Measurements from ENCODE around the gene ALDH8A1.

ALDH8A1 gene

GRCh38 chr6:134994431-134994830 lies 44.5 kb upstream of the ALDH8A1 start:
- H2BK120ac ChIP-seq (ENCODE audit: insufficient read depth, low read length, poor library complexity), result no peak overlapping the region
- H3K4me1 ChIP-seq (ENCODE audit: control insufficient read depth in 1 of 2, insufficient read depth in 2 of 2, low read length in 2 of 2), result no peaks in the 10 kb centered on the region
- no peak overlapping the region for H4K91ac ChIP-seq (ENCODE audit: low read depth, low read length)
- H3K9ac ChIP-seq (ENCODE audit: low read length), result no peak overlapping the region
- no peaks in the 10 kb centered on the region for H3K9me3 ChIP-seq (ENCODE audit: insufficient read depth, low read depth, low read length)
- no peak overlapping the region for H2BK5ac ChIP-seq (ENCODE audit: low read depth, low read length, poor library complexity)
- H2BK12ac ChIP-seq (ENCODE audit: low read length), result no peak overlapping the region
- no peaks in the 10 kb centered on the region for H3K79me1 ChIP-seq (ENCODE audit: low read length)
- no peak overlapping the region for H2AFZ ChIP-seq (ENCODE audit: insufficient read depth, low read length, poor library complexity)
- H3K4ac ChIP-seq (ENCODE audit: low read depth, low read length), result no peak overlapping the region
- H4K8ac ChIP-seq (ENCODE audit: low read depth, low read length), result no peak overlapping the region
- peak; percentile 15 to 77 for DNase-seq
- no peak overlapping the region for H3K4me3 ChIP-seq (ENCODE audit: low read depth, low read length)
- no peak overlapping the region for H2AK5ac ChIP-seq (ENCODE audit: low read length)
- no peak overlapping the region for H3K27ac ChIP-seq (ENCODE audit: low read depth, low read length)
- H3K4me2 ChIP-seq (ENCODE audit: low read length), result no peak overlapping the region
- no peak overlapping the region for H4K12ac ChIP-seq (ENCODE audit: low read depth, low read length)
- no peak overlapping the region for H3K23ac ChIP-seq (ENCODE audit: low read length)
- H3K79me2 ChIP-seq (ENCODE audit: control insufficient read depth, insufficient read depth, low read length, poor library complexity), result no peaks in the 10 kb centered on the region
- H3K14ac ChIP-seq (ENCODE audit: low read length), result no peak overlapping the region
- no peaks in the 10 kb centered on the region for H3K27me3 ChIP-seq (ENCODE audit: insufficient read depth, low read length)
- peaks cover 4 to 9% of the 10 kb centered on the region in 2 experiments for H3K36me3 ChIP-seq (ENCODE audit: control insufficient read depth in 1 of 2, insufficient read depth in 2 of 2, low read length in 2 of 2)
- no peak overlapping the region for H3K18ac ChIP-seq (ENCODE audit: low read length)

GRCh38 chr6:134992155-134992554 lies 42.3 kb upstream of the ALDH8A1 start:
- H3K18ac ChIP-seq (ENCODE audit: low read length), result no peak overlapping the region
- H3K9me3 ChIP-seq (ENCODE audit: insufficient read depth, low read depth, low read length), result no peaks in the 10 kb centered on the region

GRCh38 chr6:134990262-134990661 lies 40.4 kb upstream of the ALDH8A1 start:
- Histone ChIP-seq H3K4ac (ENCODE audit: low read depth, low read length) (no peak overlapping the region), H3K9ac (ENCODE audit: low read length) (no peak overlapping the region), H3K36me3 (ENCODE audit: control insufficient read depth in 1 of 2, insufficient read depth in 2 of 2, low read length in 2 of 2) (peaks cover 0 to 5% of the 10 kb centered on the region in 2 experiments), H3K79me1 (ENCODE audit: low read length) (no peaks in the 10 kb centered on the region), H2AK5ac (ENCODE audit: low read length) (no peak overlapping the region), H4K91ac (ENCODE audit: low read depth, low read length) (no peak overlapping the region), H3K79me2 (ENCODE audit: control insufficient read depth, insufficient read depth, low read length, poor library complexity) (no peaks in the 10 kb centered on the region), H3K14ac (ENCODE audit: low read length) (no peak overlapping the region), H3K4me2 (ENCODE audit: low read length) (no peak overlapping the region), H3K27ac (ENCODE audit: low read depth, low read length) (no peak overlapping the region), H3K27me3 (ENCODE audit: insufficient read depth, low read length) (no peaks in the 10 kb centered on the region), H3K18ac (ENCODE audit: low read length) (no peak overlapping the region), H3K4me3 (ENCODE audit: low read depth, low read length) (no peak overlapping the region), H3K4me1 (ENCODE audit: control insufficient read depth in 1 of 2, insufficient read depth in 2 of 2, low read length in 2 of 2) (no peaks in the 10 kb centered on the region), H4K12ac (ENCODE audit: low read depth, low read length) (no peak overlapping the region), H3K23ac (ENCODE audit: low read length) (no peak overlapping the region), H2BK120ac (ENCODE audit: insufficient read depth, low read length, poor library complexity) (no peak overlapping the region), H3K9me3 (ENCODE audit: insufficient read depth, low read depth, low read length) (no peaks in the 10 kb centered on the region), H2BK5ac (ENCODE audit: low read depth, low read length, poor library complexity) (no peak overlapping the region), H4K8ac (ENCODE audit: low read depth, low read length) (no peak overlapping the region), H2BK12ac (ENCODE audit: low read length) (no peak overlapping the region), H2AFZ (ENCODE audit: insufficient read depth, low read length, poor library complexity) (no peak overlapping the region)
- no CpG with 5 or more reads among the region's 3 CpGs for WGBS (ENCODE audit: extremely low coverage, insufficient coverage, insufficient read length)
- no peak for DNase-seq

More at GRCh38 chr6:134992155-134992554, 42.3 kb upstream of the ALDH8A1 start:
- H3K4me3 ChIP-seq (ENCODE audit: low read depth, low read length), result no peak overlapping the region
- H2AK5ac ChIP-seq (ENCODE audit: low read length), result no peak overlapping the region
- DNase-seq, result no peak
- no peaks in the 10 kb centered on the region for H3K79me1 ChIP-seq (ENCODE audit: low read length)
- no peak overlapping the region for H3K27ac ChIP-seq (ENCODE audit: low read depth, low read length)
- WGBS (ENCODE audit: extremely low coverage, insufficient coverage, insufficient read length), result no CpG with 5 or more reads among the region's 6 CpGs
- H4K8ac ChIP-seq (ENCODE audit: low read depth, low read length), result no peak overlapping the region
- no peaks in the 10 kb centered on the region for H3K27me3 ChIP-seq (ENCODE audit: insufficient read depth, low read length)
- H3K9ac ChIP-seq (ENCODE audit: low read length), result no peak overlapping the region
- no peak overlapping the region for H3K14ac ChIP-seq (ENCODE audit: low read length)
- no peak overlapping the region for H4K91ac ChIP-seq (ENCODE audit: low read depth, low read length)
- H3K36me3 ChIP-seq (ENCODE audit: control insufficient read depth in 1 of 2, insufficient read depth in 2 of 2, low read length in 2 of 2), result peaks cover 1 to 6% of the 10 kb centered on the region in 2 experiments
- no peak overlapping the region for H4K12ac ChIP-seq (ENCODE audit: low read depth, low read length)
- no peak overlapping the region for H3K4ac ChIP-seq (ENCODE audit: low read depth, low read length)
- no peak overlapping the region for H2BK120ac ChIP-seq (ENCODE audit: insufficient read depth, low read length, poor library complexity)
- no peaks in the 10 kb centered on the region for H3K79me2 ChIP-seq (ENCODE audit: control insufficient read depth, insufficient read depth, low read length, poor library complexity)
- no peak overlapping the region for H2AFZ ChIP-seq (ENCODE audit: insufficient read depth, low read length, poor library complexity)
- no peak overlapping the region for H2BK5ac ChIP-seq (ENCODE audit: low read depth, low read length, poor library complexity)
- no peaks in the 10 kb centered on the region for H3K4me1 ChIP-seq (ENCODE audit: control insufficient read depth in 1 of 2, insufficient read depth in 2 of 2, low read length in 2 of 2)
- H3K4me2 ChIP-seq (ENCODE audit: low read length), result no peak overlapping the region
- H2BK12ac ChIP-seq (ENCODE audit: low read length), result no peak overlapping the region
- H3K23ac ChIP-seq (ENCODE audit: low read length), result no peak overlapping the region

GRCh38 chr6:134984821-134985220 lies 34.9 kb upstream of the ALDH8A1 start:
- H4K91ac ChIP-seq (ENCODE audit: low read depth, low read length), result no peak overlapping the region

More at GRCh38 chr6:134984821-134985220, 34.9 kb upstream of the ALDH8A1 start:
- Histone ChIP-seq H3K4ac (ENCODE audit: low read depth, low read length) (no peak overlapping the region), H2BK12ac (ENCODE audit: low read length) (no peak overlapping the region), H3K4me2 (ENCODE audit: low read length) (no peak overlapping the region), H3K18ac (ENCODE audit: low read length) (no peak overlapping the region), H2BK5ac (ENCODE audit: low read depth, low read length, poor library complexity) (no peak overlapping the region), H3K9ac (ENCODE audit: low read length) (no peak overlapping the region), H3K27me3 (ENCODE audit: insufficient read depth, low read length) (no peaks in the 10 kb centered on the region), H3K9me3 (ENCODE audit: insufficient read depth, low read depth, low read length) (no peaks in the 10 kb centered on the region), H4K8ac (ENCODE audit: low read depth, low read length) (no peak overlapping the region), H3K79me1 (ENCODE audit: low read length) (peaks cover 1% of the 10 kb centered on the region), H3K4me3 (ENCODE audit: low read depth, low read length) (no peak overlapping the region), H3K4me1 (ENCODE audit: control insufficient read depth in 1 of 2, insufficient read depth in 2 of 2, low read length in 2 of 2) (no peaks in the 10 kb centered on the region), H2AFZ (ENCODE audit: insufficient read depth, low read length, poor library complexity) (no peak overlapping the region), H3K79me2 (ENCODE audit: control insufficient read depth, insufficient read depth, low read length, poor library complexity) (no peaks in the 10 kb centered on the region), H3K23ac (ENCODE audit: low read length) (no peak overlapping the region), H3K36me3 (ENCODE audit: control insufficient read depth in 1 of 2, insufficient read depth in 2 of 2, low read length in 2 of 2) (peaks cover 2% of the 10 kb centered on the region in 2 experiments), H2AK5ac (ENCODE audit: low read length) (no peak overlapping the region), H3K14ac (ENCODE audit: low read length) (no peak overlapping the region), H3K27ac (ENCODE audit: low read depth, low read length) (no peak overlapping the region), H2BK120ac (ENCODE audit: insufficient read depth, low read length, poor library complexity) (no peak overlapping the region), H4K12ac (ENCODE audit: low read depth, low read length) (no peak overlapping the region)
- DNase-seq, result no peak
- WGBS (ENCODE audit: extremely low coverage, insufficient coverage, insufficient read length), result no CpG with 5 or more reads among the region's 1 CpG
